DLD1 (cell line): Measurements from ENCODE around the gene MYLK2.

ENCODE experiments used
- in situ Hi-C: cut with HindIII; loops from 2 replicates; pipeline ENCODE4 v1.10.0; 2017; ENCODE audit warnings: low sequenced_read_pairs

MYLK2 gene

DNA sequence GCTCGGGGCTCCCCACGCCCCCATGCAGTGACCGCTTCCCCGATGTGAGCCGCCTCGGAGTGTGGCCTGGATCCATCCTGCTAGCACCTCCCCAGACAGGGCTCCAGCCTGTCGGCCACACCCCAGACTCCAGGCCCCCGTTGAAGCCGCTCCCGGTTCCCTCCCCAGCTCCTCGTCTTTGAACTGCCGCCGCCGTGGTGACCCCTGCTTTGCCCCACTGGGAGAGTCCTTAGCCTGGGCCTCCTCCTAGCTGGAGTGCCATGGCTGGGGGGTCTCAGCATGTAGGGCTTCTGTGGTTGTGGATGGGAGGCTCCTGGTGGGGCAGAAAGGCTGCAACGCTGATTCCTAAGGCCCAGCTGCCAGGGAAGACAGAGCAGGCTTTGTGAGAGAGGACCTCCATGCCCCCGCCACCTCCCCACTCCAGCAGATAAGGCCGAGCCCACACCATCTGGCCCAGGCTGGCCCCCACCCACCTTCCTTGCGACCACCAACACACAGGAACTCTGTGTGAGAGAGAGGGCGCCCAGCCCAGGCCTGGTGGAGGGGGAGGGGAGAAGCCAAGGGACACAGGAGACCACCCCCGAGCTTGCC lies 14.9 kb downstream of the MYLK2 start:
- in situ Hi-C loops, result loop anchor here (10.0 kb wide), 1 partner anchor 111 kb away; no protein-coding TSS in a partner anchor

DNA sequence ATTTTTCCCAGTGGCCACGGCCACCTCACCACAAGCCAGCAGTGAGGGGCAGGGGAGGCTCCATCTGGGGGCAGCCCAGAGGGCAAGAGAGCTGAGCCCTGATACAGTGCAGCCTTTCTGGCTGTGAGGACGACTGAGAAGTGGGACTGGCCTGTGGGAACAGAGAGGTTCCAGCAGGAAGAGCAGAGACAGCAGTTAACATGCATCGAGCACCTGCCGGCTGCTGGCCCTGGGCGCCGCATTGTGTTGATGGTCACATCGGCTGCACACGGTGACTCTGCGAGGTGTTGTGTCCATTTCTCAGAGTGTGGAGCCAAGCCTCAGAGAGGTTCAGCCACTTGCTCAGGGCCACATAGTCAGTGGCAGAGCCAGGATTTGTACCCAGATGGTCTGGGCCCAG lies 16.4 kb downstream of the MYLK2 start:
- in situ Hi-C loops, result loop anchor here (10.0 kb wide), 1 partner anchor 109 kb away; no protein-coding TSS in a partner anchor

DNA sequence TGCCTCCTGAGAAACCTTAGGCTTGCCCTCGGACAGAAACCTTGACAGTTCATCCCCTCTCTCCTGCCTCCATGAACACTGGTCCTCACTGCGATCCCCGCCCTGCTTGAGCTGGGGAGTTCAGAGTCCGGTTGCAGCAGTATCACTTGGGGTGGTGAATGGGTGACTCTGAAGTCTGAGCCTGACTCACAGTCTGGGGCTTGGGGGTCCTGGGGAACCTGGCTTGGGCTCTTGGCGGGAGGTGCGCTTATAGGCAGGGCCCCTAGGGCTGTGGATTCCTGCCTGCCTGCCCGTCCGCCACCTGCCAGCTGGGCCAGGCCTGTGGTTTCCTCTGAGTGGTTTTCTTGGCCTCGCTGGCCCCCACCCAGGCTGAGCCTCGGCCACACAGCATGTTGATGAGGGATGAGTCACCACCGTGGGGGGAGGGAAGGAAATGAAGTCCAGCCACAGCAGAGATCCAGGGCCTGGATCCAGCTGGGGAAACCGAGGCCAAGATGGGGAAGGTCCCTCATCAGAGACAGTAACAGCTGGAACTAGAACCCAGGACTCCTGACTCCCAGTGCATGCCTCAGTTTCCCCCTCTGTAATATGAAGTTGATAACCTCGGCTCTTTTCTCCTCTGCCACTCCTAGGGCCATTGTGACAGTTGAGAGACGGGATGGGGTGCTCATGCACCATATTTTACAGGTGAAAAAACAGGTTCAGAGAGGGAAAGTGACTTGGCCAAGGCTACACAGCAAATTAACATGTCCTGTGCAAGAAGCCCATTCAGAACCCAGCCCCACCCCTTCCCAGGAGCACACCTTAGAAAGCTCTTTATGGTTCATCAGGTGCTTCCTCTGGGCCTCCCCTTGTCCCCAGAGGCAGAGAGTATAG lies 17.1 kb downstream of the MYLK2 start:
- in situ Hi-C loops, result loop anchor here (10.0 kb wide), 1 partner anchor 109 kb away; no protein-coding TSS in a partner anchor

DNA sequence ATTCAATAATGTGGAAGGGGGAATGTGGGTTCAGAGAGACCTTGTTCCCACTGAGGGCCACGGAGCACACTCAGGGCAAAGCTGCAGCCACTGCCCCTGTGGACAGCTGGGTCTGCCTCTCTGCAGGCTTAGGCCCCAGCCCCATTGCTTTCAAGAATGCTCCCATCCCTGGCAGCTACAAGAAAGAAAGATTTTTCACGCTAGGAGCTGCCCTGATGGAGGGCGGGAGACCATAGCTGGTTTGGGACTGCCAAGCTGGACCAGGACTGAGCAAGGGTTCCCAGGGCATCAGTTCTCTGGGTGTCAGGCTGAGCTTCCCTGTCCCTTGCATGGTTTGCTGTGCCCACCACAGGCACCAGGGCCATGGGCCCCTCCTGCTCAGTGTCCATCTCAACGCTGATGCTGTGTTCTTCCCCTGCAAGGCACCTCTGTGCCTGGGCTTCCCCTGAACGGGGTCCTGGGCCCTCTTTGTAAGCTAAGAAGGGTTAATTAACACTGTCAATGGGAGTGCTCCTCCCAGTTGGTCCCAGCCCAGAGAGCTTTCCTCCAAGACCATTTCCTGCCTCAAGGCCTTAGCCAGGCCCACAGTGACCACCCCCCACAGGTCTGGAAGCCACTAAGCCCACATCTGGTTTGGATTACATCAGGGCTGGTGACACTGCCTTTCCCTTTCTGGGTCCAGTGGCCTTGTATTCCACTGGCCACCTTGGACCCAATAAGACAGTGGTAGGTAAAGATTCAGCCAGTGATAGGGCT lies 17.9 kb downstream of the MYLK2 start:
- in situ Hi-C loops, result loop anchor here (10.0 kb wide), 1 partner anchor 108 kb away; no protein-coding TSS in a partner anchor

DNA sequence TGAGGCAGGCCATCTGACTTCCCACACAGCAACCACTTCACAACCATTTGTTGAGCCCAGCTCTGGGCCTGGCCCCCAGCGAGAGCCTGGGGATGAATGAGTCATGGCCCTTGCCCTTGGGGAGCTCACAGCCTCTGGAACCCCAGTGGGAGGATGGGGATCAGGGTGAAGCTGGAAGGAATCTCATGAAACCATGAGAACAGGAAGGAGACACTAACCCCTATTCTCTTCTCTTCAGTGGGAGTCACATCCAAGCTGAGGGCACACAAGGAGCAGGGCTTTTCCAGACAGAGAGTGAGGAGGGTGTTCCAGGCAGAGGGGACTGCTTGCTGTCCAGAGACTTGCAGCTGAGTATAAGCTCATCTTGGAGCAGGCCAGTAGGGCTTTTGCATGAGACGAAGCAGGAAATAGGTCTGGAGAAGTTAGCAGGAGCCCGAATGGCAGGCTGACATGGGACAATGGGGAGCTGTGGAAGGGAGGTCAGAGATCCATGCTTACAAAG lies 18.8 kb downstream of the MYLK2 start:
- in situ Hi-C loops, result loop anchor here (10.0 kb wide), 1 partner anchor 107 kb away; no protein-coding TSS in a partner anchor

DNA sequence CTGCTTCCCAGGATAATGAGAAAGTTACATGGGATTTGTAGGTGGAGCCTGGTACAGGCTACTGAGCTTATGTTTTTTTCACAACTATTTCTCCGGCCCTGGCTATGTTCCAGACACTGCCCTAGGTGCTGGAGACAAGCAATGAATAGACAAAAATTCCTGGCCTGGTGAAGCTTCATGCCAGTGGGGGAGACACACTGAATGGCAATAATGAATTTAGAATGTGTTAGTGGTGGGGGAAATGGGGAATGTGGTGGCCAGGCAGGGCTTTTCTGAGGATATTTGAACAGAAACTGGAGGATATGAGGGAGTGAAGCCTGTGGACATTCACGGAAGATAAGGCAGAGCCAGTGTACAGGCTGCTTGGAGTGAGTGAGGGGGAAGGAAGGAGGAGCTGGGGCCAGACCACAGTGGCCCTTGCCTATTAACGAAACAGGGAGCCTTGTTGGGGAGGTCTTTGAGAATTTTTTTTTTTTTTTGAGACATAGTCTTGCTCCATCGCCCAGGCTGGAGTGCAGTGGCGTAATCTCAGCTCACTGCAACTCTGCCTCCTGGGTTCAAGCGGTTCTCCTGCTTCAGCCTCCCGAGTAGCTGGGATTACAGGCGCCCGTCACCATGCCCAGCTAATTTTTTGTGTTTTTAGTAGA lies 19.6 kb downstream of the MYLK2 start:
- in situ Hi-C loops, result loop anchor here (10.0 kb wide), 1 partner anchor 106 kb away; no protein-coding TSS in a partner anchor

DNA sequence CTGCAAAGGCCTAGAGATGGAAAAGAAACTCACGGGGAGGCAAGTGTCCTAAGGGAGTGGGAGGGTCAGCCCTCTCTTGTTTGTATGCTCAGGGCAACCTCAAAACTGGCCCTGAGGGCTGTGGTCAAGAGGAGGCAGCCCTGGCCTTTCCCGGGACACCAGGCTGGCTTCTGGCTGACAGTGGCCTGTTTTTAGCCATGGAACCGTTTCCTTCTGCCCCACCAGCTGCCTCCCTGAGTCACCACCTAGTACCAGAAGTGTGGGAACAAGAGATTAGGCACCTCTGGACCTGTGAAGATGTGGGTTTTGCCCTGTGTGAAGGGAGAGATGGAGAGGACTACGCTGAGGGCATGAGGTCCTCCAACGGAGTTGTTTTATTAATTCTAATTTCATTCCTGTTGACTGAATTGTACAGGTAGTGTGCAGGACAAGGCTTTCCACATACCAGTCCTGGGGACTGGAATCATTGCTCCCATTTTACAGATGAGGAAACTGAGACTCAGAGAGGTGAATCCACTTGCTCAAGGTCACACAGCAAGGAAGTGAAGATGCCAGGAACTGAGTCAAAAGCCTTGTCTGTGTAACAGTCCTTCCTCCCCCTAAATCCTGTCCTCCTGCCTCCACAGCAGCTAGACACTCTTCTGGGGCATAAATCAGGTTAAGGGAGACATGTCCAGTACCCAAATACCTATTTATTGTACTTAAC lies 20.8 kb downstream of the MYLK2 start:
- in situ Hi-C loops, result loop anchor here (10.0 kb wide), 1 partner anchor 105 kb away; no protein-coding TSS in a partner anchor

DNA sequence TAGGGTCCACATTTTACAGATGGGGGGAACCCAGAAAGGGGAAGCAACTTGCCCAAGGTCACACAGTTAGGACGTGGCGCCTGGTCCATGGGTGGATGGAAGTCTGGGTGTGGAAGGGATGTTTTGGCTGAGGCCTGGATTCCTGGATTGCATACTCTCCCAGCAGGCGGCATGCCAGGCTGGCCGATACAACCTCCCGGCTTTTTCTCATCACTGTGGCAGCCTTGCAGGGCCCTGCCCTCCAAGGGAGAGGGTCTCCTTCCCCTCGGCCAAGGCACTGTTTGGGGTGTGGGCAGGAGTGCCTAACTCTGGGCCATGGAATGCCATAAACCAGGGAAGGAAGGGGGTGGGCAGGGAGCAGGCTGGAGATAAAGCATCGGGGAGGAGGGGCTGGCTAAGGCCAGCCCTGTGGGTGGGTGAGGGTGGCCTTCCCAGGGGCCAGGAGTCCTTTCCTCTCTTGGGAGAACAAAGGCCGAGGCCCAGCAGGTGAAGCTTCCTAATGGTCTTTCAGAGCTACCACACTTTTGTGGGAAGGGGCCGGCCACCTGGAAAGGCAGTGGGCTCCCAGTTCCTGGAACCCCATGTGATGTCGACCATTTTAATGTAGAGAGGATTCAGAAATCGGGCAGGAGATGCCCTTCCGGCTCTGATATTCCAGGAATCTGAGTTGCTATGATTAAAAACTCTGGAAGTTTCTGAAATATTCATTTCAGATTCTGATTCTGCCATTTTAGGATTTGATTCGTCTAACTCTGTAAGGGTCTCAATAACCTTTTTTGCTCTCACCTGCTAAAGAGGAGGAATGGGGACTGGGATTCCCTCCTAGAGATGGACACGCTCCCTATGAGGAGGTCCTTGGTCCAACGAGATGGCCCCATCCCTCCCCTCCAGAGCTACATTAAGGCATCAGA lies 22.0 kb downstream of the MYLK2 start:
- in situ Hi-C loops, result no loop called here

DNA sequence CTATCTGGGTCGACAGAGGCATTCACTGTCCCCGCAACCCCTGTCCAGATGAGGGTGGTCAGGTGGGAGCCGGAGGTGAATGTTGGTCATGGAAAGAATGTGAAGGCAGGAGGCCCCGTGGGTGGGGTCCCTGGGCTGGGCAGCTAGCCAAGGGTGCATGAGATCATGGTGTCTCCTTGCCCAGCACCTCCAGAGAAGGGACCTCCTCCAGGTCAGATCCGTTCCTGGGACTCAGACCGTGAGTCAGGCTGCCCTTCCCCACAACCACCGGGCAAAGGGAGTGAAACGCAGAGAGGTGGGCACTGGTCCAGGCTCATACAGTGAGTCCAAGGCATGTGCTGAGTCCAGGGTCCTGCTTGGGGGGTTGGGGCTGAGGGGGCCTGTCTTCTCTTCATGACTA lies 22.8 kb downstream of the MYLK2 start:
- in situ Hi-C loops, result no loop called here

DNA sequence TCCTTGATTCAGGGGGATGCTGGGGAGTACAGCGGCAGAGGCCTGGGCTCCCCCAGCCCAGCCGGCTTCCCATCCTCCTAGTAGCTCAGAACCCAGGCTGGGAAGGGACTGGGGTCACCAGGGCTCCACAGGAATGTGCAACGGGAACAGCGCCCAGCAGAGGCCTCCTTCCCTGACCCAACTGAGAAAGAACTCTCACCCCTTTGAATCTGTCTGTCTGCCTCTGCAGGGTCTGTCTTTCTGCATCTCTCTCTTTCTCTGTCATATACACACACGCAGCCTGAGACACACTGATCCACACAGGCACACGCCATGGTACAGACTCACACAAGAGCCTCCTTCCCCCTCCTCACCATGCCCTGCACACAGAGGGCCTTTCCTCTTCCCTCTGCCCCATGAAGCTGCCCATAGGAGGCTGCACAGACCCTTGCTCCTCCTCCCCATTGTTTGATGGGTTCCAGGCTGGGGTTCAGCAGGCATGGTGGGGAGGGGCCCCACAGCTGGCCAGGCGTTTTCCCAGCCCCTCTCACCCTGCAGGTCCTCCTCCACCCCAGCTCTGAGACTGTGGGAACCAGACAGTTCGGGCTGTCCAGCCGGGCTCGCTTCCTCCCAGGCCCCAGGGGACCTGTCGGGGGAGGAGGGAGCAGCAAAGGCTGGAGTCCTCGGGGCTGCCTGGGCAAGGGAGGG lies 23.5 kb downstream of the MYLK2 start:
- in situ Hi-C loops, result no loop called here

DNA sequence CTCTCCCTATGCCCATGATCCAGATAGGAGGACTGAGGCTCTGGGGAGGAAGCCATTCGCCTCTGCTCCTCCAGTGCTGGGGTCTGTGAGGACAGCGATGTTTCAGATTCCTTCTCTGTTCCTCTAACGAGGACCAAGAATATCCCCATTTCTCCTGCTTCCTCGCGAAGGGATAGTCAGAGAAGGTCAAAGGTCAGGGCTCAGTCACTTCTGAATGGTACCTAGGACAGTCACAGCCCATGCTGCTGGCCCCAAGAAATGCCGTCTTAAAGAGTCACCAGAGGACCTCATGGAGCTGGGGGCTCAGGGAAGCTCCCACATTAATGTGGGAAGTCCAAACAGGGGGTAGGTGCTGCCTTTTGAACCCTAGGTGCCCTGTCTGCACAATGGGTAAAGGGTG lies 24.1 kb downstream of the MYLK2 start:
- in situ Hi-C loops, result no loop called here

DNA sequence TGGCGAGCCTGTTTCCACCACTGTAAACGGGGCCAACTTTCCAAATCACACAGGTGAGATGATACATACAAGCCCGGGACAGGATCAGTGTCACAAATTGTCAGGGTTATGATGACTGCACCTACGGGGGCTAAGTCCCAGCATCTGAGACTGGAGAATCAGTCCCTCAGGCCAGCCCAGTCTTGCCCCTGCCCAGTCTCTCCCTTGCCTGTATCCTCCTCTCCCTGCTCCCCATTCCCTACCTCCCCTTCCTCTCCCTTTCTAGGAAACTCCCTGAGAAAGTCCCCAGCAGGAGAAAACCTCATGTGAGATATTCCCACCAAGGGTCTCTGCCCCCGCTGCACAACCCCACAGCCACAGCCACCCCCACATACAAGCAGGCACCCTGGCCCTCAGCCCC lies 24.7 kb downstream of the MYLK2 start:
- in situ Hi-C loops, result no loop called here

DNA sequence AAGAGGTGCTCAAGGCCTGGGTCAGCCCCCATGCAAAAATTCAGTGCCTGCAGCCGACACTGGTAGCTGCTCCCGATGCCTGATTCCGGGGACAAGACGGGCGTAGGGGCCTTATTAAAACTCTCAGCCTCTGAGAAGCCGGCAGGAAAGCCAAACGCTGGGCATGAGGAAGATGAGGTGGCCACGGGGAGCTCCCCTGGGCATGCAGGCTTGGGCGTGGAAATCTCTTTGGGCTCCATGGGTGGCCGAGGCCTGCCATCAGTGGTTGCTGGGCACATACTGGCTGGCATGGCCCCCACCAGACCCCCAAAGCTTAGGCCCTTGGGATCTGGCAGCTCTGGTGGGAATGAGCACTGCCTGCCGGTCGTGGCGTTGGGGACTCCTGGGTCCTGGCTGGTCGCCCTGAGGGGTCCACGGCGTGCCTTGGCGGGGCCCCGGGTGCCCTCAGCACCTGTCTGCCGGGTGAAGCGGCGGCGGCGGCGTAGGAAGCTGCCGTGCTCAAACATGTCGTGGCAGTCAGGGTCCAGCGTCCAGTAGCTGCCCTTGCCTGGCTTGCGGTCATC lies 25.7 kb downstream of the MYLK2 start:
- in situ Hi-C loops, result no loop called here

DNA sequence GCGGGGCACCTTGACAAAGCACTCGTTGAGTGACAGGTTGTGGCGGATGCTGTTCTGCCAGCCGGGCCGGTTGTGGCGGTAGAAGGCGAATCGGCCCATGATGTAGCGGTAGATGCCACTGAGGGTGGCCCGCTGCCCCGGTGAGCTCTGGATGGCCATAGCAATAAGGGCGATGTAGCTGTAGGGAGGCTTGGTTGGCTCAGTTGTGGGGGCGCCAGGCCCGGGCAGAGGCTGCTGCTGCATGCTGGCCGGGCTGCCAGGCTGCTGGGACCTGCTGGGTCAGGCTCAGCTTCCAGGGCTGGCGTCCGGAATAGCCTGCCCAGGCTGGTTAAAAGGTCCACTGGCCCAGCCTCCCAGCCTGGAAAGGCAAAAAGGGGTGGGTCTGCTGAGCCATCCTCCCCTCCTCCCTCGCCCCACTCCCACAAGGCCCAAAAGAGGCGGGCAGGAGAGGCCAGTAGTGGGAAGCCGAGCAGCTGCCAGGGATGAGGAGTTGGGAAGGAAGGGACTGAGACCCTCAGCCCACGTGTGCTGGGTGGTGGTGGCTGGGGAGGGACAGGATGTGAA lies 26.2 kb downstream of the MYLK2 start, which contains the start of gene FOXS1:
Gene FOXS1, minus strand, starts transcription at position 305 of the 564 bp plus-strand sequence. Its CDS starts 62 bp downstream, at position 243.
- in situ Hi-C loops, result no loop called here

DNA sequence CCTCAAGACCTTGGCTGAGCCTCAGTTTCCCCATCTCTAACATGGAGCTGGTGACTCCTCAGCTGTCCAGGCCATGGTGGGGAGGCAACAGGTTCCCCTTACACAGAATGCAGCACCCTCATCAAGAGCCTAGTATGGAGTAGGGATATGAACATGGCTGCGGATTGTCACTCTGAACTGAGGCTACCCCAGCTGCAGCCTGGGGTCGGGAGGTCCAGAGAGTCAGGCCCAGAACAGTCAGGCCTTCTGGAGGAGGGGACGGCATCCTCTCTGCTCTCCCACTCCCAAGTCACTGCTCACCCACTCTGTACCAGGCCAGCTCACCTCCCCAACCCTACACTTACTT lies 27.6 kb downstream of the MYLK2 start:
- in situ Hi-C loops, result no loop called here

DNA sequence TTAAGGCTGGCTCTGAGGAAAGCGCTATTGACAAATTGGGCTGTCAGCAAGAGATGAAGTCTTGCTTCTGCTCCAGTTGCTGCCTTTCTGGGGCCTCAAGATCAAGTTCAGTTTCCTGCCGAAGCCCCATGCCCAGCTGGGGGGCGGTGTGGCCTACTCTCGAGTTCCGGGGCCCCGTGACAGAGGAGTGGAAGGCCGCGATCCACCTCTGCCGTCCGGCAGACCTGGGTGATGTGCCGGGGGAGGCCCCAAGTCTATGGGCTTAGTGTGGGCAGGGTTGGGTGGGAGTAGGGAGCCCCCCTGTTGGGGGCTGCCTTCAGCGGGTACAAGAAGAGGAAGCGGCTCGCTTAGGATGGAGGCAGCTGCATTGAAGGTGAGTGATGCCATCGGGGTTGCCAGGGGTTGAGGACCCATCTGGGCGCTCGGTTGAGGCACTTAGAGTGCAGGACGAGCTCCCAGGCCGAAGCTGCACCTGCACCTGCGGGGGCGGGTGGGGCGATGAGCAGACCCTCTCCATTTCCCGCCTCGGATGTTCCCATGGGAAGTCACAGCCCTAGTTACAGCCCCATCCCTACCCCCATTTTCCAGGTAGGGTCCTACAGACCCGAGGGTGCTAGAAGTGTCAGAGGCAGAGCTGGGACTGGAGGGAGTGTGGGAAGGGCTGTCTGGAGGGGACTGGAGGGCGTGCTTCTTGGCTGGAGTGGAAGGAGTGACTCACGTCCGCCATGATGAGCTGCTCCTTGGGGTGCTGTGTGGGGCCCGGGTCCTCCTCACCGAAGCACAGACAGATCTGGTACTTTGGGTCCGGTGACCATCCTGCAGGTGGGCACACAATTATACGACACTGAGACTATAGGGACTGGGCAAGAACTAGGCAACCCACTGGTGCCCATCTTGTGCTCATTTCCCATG lies 29.2 kb downstream of the MYLK2 start:
- in situ Hi-C loops, result no loop called here
